ENCODE results near the gene CTNNBIP1.
A peak's percentile ranks its signal among the peaks of the same experiment; 100 is the strongest.
"Not testable (repeated sequence)": the region's sequence is repeated elsewhere in the genome, so short reads cannot be mapped to it uniquely, and the experiment has no call there.

The CTNNBIP1 gene

GRCh38 chr1:9825093-9826074 is 84.7 kb downstream of the CTNNBIP1 start:
- peak; percentile 86 for DNase-seq

- DNase-seq: no peak
Measured at GRCh38 chr1:9824702-9825089, 85.4 kb downstream of the CTNNBIP1 start.

- peak; percentile 65 for DNase-seq
Measured at GRCh38 chr1:9823943-9824701, 85.9 kb downstream of the CTNNBIP1 start, which contains the start of gene CLSTN1. Gene CLSTN1 (minus strand): TSS chr1:9823965. CDS start chr1:9823733, 232 bp downstream.

GRCh38 chr1:9823693-9823942 is 86.5 kb downstream of the CTNNBIP1 start:
- no peak for DNase-seq

GRCh38 chr1:9822897-9823692 is 87.0 kb downstream of the CTNNBIP1 start:
- DNase-seq: no peak

- DNase-seq: no peak
Measured at GRCh38 chr1:9822490-9822889, 87.6 kb downstream of the CTNNBIP1 start.

- no peak for DNase-seq
Measured at GRCh38 chr1:9821710-9822109, 88.4 kb downstream of the CTNNBIP1 start.

GRCh38 chr1:9820521-9820920 is 89.5 kb downstream of the CTNNBIP1 start:
- DNase-seq: no peak

GRCh38 chr1:9817734-9818133 is 92.3 kb downstream of the CTNNBIP1 start:
- DNase-seq: no peak

- no peak for DNase-seq
Measured at GRCh38 chr1:9816199-9816598, 93.9 kb downstream of the CTNNBIP1 start.

GRCh38 chr1:9815150-9815549 is 94.9 kb downstream of the CTNNBIP1 start:
- DNase-seq: peak; percentile 58

- no peak for DNase-seq
Measured at GRCh38 chr1:9814619-9815018, 95.5 kb downstream of the CTNNBIP1 start.

GRCh38 chr1:9811239-9811966 is 98.7 kb downstream of the CTNNBIP1 start:
- no peak for DNase-seq

- DNase-seq: no peak
Measured at GRCh38 chr1:9809100-9809510, 101.0 kb downstream of the CTNNBIP1 start.

GRCh38 chr1:9808459-9808858 is 101.6 kb downstream of the CTNNBIP1 start:
- no peak for DNase-seq

GRCh38 chr1:9807541-9807940 is 102.5 kb downstream of the CTNNBIP1 start:
- DNase-seq: no peak

- not testable (repeated sequence) for DNase-seq
Measured at GRCh38 chr1:9805972-9806371, 104.1 kb downstream of the CTNNBIP1 start.

GRCh38 chr1:9805006-9805508 is 105.0 kb downstream of the CTNNBIP1 start:
- DNase-seq: no peak

- DNase-seq: not testable (repeated sequence)
Measured at GRCh38 chr1:9803003-9803918, 106.8 kb downstream of the CTNNBIP1 start.

- DNase-seq: no peak
Measured at GRCh38 chr1:9801909-9802308, 108.2 kb downstream of the CTNNBIP1 start.
